GM19452 (cell line): ENCODE measurements around the gene SKAP2.

Source experiments
- ATAC-seq: cut with Tn5 transposase; IDR thresholded peaks from one replicate; pipeline ENCODE4 v1.9.1; 2021; ENCODE audit not compliant: unreplicated experiment

Gene SKAP2

DNA sequence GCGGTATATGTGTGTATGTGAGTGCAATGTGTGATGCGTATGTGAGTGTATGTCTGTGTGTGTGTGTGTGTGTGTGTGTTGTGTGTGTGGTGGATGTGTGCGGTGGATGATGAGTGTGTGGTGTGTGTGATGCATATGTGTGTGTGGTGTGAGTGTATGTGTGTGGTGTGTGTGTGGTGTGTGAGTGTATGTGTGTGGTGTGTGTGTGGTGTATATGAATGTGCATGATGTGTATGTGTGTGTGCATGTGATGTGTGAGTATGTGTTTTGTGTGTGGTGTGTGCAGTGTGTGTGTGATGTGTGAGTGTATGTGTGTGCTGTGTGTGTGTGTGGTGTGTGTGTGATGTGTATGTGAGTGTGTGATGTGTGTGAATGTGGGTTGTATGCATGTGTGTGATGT is 222.0 kb downstream of the SKAP2 start:
- no peak for ATAC-seq

- ATAC-seq: no peak
These were observed 224.7 kb downstream of the SKAP2 start for GRCh38 chr7:26639695-26640094.

- no peak for ATAC-seq
These were observed 225.3 kb downstream of the SKAP2 start for GRCh38 chr7:26639111-26639510.

DNA sequence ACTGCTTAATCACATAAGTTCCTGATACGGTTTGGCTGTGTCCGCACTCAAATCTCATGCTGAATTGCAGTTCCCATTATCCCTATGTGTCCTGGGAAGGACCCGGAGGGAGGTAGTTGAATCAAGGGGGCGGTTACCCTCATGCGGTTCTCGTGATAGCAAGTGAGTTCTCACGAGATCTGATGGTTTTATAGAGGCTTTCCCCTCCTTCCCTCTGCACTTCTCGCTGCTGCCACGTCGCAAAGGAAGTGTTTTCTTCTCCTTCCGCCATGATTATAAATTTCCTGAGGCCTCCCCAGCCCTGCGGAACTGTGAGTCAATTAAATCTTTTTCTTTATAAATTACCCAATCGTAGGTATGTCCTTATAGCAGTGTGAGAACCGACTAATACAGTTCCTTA is 226.2 kb downstream of the SKAP2 start:
- ATAC-seq: no peak

GRCh38 chr7:26637610-26638009 is 226.8 kb downstream of the SKAP2 start:
- ATAC-seq: no peak

GRCh38 chr7:26636808-26637207 is 227.6 kb downstream of the SKAP2 start:
- no peak for ATAC-seq

- ATAC-seq: no peak
These were observed 230.8 kb downstream of the SKAP2 start for GRCh38 chr7:26633557-26633956.

DNA sequence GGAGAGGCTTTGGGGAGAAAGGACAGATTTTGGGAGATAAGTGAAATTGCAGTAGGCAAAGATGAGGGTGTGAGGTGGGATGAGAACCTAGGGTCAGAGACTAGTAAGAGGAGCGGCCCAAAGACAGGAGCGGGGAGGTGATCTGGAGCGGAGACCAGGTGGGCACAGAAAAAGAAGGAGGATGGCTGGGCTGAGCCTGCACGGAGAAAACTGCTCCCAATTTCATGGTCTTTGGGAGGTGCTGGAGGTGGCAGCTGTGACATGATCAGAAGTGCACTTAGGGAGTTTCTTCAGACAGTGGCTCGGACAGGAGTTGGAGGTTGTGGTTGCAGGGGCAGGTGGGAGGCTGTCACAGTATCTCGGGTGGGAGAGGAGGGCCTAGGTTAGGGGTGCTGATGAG is 232.8 kb downstream of the SKAP2 start:
- ATAC-seq: no peak

- no peak for ATAC-seq
These were observed 233.3 kb downstream of the SKAP2 start for GRCh38 chr7:26630941-26631580.

DNA sequence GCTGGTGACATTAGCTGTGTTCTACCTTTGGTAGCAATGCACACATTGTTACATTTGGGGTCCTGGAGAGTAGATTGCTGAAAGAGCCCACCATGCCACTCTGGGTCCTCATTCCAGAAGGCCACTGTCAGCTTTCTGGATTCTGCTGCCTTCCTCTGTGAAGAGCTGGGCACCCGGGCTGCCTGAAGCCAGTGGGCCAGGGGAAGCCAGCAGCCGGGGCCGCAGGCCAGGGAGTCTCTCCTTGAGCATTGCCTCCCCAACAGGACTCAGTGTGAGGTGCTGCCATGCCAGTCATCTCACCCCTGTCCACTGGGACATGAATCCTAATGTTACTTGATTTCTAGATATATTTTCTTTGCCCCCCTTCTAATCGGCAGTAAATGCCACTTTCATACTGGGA is 234.0 kb downstream of the SKAP2 start:
- ATAC-seq: no peak

- ATAC-seq: no peak
These were observed 234.7 kb downstream of the SKAP2 start for GRCh38 chr7:26629696-26630095.

GRCh38 chr7:26627891-26628341 is 236.5 kb downstream of the SKAP2 start:
- no peak for ATAC-seq

GRCh38 chr7:26627221-26627620 is 237.2 kb downstream of the SKAP2 start:
- no peak for ATAC-seq

DNA sequence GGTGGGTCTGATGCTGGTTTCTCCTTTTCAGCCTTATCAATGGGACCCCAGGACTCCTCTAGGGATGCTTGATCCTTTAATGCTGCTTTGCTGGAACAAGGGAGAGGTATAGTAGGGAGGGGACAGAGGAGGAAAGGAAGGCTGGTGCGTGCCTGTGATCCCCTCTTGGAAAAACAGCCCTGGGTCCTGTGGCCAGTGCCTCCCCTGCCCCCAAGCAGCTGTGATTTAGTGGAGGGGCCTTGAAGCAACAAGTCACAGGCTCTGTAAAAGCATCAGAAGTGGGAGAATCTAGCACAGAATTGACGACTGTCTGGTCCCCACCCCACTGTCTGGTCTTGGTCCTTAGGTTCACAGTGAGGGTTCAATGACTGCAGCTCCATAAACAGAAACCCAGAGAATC is 237.7 kb downstream of the SKAP2 start:
- no peak for ATAC-seq

GRCh38 chr7:26626156-26626555 is 238.2 kb downstream of the SKAP2 start:
- ATAC-seq: no peak

DNA sequence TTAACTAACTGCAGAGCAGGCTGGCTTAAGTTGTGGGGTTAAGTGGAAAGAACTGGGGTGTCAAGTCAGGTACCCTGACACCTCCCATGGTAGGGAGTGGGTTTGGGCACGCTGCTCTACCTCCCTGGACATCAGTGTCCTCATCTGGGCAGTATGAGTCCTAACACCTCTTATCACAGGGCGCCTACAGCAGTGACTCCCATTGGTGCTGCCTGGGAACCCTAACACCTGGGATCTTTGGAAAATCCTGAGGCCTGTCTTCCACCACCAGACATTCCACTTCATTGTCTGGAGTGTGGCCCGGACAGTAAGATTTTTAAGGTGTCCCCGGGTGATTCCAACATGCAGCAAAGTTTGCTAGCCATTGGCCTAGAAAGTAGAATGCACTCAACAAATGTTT is 239.1 kb downstream of the SKAP2 start:
- no peak for ATAC-seq

DNA sequence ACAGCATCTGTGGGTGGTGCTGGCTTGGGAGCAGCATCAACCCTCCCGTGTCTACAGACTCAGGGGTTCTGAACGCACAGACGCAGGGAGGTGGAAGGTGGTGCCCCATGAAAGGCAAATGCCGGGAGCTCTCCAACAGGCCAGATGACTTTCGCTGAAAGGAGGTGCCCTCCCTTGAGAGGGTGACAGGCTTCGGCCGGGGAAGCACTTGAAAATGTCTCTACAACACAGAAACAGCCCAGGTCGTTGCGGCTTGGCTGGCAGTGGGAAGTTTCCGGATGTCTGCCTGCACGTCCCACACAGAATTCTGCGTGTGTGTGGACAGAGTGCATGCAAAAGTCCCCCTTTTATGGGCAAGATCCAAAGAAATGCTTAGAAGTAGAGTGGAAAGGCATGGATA is 239.6 kb downstream of the SKAP2 start:
- no peak for ATAC-seq

GRCh38 chr7:26624431-26624830 is 240.0 kb downstream of the SKAP2 start:
- no peak for ATAC-seq

- no peak for ATAC-seq
These were observed 244.0 kb downstream of the SKAP2 start for GRCh38 chr7:26620352-26620751.

DNA sequence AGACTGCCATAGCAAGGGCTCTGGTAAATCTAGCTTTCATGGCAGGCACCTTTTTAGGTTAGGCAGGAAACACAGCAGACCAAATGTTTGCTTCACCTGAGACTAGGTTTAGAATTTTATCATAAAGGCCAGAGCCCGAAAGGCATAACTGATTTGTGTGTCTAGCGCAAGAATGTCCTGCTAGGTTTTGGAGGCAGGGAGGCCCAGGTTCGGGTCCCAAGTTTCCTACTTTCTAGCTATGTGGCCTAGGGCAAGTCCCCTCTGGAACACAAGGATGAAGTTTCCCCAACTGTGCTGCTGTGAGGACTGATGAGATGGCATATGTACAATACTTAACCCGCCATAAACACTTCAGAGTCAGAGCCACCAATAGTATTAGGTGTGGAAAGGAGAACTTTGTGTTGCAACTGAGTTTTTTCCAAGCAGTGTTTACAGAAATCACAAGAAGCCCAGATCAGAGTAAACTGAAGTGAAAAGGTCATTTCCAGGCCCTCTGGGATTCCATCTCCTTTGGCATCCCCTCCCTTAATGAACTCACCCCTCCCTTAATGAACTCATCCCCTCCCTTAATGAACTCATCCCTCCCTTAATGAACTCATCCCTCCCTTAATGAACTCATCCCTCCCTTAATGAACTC is 244.9 kb downstream of the SKAP2 start:
- ATAC-seq: no peak

DNA sequence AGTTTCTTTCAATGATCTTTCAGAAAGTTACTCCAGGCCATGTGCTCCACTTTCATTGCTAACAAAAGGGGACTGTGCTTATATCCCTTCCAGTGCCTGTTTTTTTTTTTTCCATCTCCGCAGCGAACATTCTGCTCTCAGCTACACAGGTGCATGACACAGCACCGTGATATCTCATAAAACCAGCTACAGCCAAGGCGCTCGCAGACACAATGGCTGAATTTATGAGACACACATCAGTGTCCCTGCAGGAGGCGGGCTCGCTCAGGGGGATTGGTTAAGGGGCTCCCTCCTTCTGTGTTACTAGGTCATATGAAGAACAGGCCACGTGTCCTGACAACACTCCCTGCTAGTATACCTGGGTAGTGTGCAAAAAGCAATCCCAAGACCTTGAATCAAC is 245.5 kb downstream of the SKAP2 start:
- no peak for ATAC-seq

DNA sequence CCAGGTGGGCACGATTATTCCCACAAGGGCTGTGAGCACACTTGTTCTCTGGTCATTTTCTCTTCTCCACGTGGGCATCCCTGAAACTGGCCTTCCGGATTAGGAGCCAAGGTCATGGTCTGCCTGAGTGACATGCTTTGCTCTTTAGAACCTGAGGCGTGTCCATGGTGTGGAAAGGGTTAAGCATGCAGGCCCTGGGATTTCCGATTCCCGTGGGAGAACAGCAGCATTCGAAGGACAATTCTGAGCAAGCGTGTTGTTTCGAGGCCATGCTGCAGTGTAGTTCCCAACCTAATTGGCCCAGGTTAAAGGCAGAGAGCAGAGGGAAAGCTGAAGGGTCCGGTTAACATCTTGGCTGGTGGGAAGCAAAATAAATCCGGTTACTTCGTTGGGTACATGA is 245.9 kb downstream of the SKAP2 start:
- ATAC-seq: no peak
